Activated CD4-positive, alpha-beta T cell treated with anti-CD3 and anti-CD28 coated beads, Interleukin-10, Interleukin-2, amounts not matched to agents 100 ng/mL and 50 ng/mL, durations not matched to agents 16 hours and 8 hours (primary cell): ENCODE data around the gene SUMF2.
A peak's percentile ranks its signal among the peaks of the same experiment; 100 is the strongest.
"Not testable (repeated sequence)": the region's sequence is repeated elsewhere in the genome, so short reads cannot be mapped to it uniquely, and the experiment has no call there.

Experiments
- DNase-seq: peaks from one replicate; pipeline ENCODE4 v3.0.0-alpha.2; 2020

Gene SUMF2

DNA sequence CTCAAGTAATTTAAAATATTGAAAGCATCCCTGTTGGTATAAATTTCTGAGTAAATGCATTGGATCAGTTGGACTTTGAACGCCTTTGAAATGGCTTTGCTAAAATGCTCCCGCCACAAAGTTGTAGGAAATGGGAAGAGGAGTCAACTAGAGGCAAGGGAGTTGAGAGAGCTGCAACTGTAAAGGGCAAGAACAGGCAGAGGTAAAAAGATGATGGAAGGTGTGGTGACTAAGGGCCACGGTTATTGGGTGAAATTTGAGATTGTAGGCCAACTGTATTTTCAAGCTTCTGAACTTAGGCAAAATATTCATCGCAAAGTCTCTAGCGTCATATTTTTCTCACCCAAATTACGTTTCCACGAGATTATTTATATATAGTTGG, 595 bp upstream of the SUMF2 start:
- no peak for DNase-seq

DNA sequence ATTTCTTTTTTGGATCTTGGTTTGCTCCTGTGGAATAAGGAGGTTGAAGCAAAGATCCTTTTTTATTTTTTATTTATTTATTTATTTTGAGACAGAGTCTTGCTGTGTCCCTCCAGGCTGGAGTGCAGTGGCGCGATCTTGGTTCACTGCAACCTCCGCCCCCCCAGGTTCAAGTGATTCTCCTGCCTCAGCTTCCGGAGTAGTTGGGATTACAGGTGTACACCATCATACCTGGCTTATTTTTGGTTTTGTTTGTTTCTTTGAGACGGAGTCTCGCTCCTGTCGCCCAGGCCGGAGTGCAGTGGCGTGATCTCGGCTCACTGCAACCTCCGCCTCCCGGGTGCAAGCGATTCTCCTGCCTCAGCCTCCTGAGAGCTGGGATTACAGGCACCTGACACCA, 2.3 kb downstream of the SUMF2 start:
- DNase-seq, result not testable (repeated sequence)

DNA sequence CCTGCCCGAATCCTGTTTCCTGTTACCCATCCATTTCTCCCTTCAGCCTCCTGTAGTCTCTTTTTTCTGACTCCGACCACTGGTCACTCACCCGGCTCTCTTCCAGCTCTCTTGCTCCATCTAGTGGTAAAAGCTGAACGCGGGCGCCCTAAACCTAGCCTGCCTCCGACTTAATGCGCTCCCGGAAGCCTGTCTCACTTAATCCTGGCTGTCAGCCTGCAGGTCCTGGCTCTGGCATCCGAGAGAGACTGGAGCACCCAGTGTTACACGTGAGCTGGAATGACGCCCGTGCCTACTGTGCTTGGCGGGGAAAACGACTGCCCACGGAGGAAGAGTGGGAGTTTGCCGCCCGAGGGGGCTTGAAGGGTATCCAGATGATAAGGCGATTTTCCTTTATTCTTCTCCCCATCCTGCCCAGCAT, 10.3 kb downstream of the SUMF2 start:
- peak; percentile 74 for DNase-seq

DNA sequence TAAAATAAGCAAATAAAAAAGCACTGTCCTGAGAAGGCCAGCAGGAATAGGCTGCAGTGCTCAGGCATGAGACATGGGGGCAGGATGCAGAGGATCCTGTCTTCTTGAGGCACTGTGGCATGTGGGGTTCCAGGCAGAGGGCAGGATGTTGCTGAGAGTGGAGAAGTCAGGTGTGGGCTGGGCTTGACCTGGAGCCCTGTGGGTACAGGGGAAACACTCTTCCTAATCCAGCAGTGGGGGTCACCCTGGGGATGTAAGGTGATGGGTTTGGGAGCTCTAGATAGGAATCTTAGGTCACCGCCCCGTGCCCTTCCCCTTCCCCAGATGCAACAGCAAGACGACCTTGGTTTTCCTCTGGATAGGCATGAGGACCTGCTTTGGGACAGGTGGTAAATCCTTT, 13.6 kb downstream of the SUMF2 start:
- DNase-seq, result no peak

DNA sequence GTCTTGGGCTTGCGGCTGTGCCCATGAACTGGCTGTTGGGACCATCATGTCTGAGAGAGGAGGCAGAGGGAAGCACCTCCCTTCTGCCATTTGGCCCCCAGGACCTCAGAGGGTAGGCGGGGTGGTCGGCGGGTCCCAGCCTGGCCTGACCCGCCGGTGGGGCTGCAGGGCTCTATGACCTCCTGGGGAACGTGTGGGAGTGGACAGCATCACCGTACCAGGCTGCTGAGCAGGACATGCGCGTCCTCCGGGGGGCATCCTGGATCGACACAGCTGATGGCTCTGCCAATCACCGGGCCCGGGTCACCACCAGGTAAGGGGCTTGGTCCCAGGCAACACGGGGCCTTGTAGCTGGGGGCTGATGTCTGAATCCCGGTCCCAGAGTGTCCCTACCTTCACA, 14.1 kb downstream of the SUMF2 start:
- DNase-seq, result no peak

DNA sequence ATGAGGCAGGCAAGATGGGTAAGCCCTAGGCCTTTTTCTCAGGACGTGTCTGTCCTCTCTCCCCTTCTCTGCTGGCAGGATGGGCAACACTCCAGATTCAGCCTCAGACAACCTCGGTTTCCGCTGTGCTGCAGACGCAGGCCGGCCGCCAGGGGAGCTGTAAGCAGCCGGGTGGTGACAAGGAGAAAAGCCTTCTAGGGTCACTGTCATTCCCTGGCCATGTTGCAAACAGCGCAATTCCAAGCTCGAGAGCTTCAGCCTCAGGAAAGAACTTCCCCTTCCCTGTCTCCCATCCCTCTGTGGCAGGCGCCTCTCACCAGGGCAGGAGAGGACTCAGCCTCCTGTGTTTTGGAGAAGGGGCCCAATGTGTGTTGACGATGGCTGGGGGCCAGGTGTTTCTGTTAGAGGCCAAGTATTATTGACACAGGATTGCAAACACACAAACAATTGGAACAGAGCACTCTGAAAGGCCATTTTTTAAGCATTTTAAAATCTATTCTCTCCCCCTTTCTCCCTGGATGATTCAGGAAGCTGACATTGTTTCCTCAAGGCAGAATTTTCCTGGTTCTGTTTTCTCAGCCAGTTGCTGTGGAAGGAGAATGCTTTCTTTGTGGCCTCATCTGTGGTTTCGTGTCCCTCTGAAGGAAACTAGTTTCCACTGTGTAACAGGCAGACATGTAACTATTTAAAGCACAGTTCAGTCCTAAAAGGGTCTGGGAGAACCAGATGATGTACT, 15.5 kb downstream of the SUMF2 start:
- no peak for DNase-seq

DNA sequence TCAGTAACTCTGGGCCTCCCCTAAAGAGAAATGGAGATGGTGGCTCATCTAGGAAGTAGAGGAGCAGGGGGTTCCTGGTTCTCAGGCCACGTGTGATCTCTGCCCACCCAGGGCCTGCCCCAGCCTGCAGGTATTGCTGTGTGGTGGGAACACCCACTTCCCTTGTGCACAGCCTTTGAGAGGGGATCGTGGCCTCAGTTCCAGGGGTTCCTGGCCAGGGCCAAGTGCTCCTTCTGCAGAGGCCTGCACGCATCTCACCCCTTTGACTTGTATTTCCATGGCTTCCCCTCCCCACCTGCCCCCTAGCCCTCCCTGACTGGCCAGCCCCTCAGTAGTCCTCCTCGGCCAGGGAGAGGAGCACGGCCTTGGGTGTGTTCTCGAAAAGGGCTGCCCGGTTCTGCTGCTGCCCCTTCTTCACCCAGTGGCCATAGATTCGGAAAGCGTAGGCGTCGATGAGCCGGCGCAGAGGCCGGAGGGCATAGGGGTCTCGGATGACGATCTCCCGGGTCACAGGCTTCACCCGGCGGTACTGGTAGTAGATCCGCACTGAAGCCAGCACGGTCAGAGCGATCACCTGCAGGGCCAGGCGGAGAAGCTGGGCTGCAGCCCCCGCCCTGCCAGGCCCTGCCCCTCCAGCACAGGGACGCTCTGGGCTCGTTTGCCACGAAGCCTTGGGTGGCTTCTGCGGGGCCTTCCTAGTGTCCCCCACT, 16.8 kb downstream of the SUMF2 start:
- DNase-seq, result not testable (repeated sequence)

DNA sequence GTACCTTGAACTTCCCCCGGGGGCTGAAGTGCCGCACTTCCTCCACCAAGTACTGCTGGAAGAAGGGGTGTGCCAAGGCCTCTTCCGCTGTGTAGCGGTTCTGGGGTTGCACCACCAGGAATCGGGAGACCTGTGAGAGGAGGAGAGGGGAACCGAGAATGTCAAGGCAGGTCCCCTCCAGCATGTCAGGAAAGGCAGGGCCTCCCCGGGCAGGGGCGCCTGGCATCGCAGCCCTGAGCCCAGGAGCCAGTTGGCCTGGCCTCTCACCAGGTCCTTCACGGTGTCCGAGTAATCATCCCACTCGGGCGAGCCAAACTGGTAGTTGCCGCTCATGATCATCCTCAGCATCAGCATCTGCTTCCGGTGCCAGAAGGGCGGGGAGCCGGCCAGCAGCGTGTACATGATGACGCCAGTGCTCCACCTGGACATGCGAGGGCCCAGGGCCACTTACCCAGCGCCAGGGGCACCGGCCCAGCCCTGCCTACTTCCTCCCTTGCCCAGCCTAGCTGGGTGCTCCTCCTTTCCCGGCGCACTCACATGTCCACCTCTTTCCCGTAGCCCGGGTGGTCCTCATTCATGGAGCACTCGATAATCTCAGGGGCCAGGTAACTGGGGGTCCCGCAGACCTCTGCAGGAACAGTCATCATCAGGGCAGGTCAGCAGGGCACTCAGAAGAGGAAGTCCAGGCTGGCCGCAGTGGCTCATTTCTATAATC, 17.7 kb downstream of the SUMF2 start:
- DNase-seq, result no peak

DNA sequence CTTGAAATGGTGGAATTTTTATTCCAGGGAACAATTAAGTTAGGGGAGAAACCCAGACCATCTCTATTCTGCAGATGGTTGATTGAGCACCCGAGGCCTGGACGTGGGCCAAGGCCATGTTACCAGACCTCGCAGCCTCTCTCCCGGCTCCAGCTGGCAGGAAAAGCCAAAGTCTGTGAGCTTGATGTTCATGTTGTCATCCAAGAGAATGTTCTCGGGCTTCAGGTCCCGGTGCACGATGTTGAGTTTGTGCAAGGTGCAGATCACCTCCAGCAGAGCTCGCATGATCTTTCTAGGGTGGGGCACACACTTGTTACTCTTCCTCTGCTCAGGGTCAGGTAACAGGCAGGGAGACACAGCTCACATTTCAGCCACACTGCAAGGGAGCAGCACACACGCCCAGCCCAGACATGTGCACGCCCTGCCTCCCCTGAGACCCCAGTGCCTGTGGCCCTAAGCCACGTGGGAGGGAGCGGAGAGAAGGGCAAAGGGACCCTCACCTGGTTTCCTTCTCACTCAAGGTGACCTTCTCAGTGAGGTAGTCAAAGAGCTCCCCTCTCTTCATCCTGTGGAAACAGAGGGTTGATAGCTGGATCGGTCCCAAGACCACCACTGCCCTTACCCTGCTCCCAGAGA, 19.2 kb downstream of the SUMF2 start:
- no peak for DNase-seq

DNA sequence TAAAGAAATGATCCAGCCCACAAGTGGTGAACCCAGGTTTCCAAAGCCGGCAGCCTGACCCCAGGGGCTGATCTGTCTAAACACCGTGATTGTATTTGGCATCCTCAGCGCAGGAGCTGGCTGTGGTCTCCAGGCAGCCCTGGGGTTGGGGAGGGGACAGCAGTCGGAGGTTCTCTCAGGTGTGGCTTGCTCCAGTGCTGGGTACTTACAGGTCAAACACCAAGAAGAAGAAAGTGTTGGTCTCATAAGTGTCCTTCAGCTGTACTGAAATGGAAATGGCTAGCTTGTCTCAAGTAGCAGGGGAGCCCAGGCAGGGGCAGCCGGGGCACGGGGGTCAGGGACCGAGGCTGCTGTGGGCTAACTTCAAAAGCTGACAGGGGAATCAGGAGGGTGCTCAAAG, 22.7 kb downstream of the SUMF2 start:
- no peak for DNase-seq

DNA sequence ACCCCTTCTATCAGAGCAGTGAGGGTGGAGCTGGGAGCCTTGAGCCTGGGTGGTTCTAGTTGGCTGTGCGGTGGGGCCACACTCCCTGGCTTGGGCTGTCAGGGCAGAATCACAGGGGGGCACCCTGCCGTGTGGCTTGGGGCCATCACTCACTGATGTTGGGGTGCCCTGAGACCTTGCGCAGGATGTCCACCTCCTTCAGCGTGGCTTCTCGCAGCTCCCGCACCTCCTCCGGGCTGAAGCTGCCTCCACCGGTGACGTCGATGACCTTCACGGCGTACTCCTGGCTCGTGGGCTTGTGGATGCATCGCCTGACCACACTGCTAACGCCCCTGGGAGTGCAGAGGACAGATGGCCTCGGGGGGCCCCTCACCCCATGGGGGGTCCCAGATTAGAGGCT, 23.4 kb downstream of the SUMF2 start:
- DNase-seq, result no peak

DNA sequence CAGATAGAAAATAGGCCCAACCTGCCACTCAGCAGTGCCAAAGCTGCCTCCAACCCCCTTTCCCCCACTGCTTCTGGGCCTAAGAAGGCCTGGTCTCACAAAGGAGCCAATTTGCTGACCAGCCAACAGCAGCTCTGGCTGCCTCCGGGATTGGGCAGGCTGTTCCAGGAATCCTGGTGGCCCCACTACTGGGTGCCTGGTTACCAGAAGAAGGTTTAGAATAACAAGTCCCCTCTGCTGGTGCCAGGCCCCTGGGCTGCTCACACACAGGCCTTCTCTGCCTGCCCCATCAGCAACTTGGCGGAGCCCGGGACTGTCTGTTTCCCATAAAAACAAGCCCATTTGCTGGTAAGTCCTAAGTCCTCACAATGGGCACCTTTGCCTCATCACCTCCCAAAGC, 27.5 kb downstream of the SUMF2 start:
- no peak for DNase-seq

DNA sequence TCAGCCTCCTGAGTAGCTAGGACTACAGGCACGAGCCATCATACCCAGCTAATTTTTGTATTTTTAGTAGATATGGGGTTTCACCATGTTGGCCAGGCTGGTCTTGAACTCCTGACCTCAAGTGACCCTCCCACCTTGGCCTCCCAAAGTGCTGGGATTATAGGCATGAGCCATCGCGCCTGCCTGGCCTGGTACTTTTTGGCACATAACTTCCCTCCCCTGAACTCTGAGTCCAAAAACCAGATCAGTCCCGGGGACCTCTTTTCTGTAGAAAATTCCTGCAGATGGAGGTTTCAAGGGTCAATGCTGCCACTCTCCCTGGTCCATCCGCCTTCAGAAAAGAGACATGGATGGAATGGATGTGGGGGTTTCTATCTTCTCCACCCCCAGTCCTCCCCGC, 28.3 kb downstream of the SUMF2 start:
- DNase-seq, result not testable (repeated sequence)

DNA sequence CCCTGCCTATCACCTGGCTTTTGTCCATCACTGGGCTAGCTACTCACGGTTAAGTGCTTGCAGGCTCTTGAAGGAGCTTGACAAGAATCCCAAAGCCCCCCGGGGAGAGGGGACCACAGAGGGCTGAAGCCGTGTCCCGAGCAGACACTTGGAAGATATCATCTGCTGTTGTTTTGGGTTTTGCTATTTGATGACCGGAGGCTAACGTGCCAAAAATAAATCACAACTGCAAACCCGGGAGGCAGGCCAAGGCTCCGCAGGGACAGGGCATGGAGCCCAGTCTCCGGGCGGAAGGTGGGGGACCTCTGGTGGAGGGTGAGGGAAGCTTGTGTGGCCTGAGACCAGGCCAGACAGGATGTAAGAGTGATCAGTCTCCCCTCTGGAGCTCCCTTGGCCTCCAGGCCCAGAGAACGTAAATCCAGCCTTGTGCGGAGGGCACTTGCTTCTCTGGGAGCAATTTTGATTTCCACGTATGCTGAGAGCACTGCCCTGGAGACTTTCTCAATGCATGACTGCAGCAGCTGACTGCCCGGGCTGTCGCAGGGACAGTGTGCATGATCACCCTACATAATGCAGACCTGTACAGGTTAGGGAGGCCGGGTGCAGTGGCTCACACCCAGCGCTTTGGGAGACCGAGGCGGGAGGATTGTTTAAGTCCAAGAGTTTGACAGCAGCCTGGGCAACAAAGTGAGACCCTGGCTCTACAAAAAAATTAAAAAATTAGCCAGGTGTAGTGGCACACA, 28.9 kb downstream of the SUMF2 start, which contains the start of gene PHKG1:
Gene PHKG1, minus strand, starts transcription at position 164 of the 743 bp plus-strand sequence. CDS start 4,011 bp downstream, outside the sequence.
- DNase-seq, result no peak

DNA sequence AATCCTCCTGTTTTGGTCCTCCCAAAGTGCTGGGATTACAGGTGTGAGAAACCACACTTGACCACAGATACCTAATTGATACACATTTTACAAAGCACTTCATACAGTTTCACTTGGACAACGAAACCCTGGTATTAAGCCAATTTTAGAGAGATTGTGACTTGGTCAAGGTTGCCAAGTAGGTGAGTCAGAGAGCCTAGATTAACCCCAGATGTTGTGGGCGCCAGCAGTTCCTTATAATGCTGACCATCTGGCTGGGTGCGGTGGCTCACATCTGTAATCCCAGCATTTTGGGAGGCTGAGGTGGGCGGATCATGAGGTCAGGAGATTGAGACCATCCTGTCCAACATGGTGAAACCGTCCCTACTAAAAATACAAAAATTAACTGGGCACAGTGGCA, 33.6 kb downstream of the SUMF2 start:
- DNase-seq, result no peak

DNA sequence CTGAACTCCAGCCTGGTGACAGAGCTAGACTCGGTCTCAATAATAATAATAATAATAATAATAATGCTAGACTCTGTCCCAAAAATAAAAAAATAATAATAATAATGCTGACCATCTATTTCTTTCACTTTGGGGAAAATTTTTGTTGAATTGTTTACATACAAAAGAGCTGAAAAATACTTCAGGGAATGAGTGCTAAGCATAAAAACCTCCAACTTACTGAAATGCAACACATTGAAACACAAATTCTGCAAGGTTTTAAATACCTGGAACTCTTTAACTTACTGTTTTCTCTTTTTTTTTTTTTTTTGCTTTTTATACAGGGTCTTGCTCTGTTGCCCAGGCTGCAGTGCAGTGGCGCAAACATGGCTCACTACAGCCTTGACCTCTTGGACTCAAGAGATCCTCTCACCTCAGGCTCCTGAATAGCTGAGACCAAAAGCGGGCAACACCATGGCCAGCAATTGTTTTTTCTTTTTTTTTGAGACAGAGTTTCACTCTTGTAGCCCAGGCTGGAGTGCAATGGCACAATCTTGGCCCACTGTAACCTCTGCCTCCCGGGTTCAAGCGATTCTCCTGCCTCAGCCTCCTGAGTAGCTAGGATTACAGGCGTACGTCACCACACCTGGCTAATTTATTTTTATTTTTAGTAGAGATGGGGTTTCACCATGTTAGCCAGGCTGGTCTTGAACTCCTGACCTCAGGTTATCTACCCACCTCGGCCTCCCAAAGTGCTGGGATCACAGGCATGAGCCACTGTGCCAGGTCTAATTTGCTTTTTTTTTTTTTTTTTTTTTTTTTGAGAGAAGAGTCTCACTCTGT, 34.3 kb downstream of the SUMF2 start:
- not testable (repeated sequence) for DNase-seq

DNA sequence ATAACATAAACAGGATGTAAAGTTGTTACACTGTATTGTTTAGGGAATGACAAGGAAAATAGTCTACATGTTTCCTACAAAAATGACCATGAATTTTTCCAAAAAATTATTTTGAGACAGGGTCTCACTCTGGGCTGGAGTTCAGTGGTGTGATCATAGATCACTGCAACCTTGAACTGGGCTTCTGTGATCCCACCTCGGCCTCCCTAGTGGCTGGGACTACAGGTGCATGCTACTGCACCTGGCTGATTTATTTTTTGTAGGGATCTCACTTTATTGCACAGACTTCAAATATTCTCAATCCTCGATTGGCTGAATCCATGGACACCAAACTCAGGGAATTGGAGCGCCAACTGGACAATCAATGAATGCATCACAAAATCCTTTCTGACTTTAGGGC, 35.6 kb downstream of the SUMF2 start:
- no peak for DNase-seq

DNA sequence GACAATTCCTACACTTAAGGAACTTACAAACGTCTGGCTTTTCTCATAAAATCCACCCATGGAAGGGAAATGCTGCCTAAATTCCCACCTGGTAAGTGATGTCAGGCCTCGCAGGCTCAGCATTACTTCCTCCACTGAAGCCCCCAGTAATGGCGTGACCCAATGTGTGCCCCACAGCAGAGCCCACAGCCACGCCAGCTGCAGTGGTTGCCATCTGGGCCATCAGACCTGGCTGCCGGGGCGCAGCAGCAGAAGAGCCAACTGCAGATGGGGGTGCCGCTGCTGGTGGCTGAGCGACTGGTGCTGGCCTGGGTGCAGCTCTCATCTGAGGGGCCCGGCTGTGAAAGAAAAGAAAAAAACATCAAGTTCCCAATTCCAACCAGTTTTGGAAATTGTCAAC, 40.1 kb downstream of the SUMF2 start:
- not testable (repeated sequence) for DNase-seq

DNA sequence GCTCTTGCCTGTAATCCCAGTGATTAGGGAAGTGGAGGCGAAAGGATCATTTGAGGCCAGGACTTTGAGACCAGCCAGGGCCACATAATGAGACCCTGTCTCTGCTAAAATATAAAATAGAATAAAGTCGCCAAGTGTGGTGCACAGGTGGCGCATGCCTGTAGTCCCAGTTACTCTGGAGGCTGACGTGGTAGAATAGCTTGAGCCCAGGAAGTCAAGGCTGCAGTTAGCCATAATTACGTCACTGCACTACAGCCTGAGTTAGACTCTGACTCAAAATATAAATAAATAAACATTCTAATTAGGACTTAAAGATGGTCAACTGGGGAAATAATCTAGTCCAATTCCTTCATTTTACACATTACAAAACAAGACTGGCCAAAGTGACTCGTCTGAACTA, 41.4 kb downstream of the SUMF2 start:
- peak; percentile 62 for DNase-seq

DNA sequence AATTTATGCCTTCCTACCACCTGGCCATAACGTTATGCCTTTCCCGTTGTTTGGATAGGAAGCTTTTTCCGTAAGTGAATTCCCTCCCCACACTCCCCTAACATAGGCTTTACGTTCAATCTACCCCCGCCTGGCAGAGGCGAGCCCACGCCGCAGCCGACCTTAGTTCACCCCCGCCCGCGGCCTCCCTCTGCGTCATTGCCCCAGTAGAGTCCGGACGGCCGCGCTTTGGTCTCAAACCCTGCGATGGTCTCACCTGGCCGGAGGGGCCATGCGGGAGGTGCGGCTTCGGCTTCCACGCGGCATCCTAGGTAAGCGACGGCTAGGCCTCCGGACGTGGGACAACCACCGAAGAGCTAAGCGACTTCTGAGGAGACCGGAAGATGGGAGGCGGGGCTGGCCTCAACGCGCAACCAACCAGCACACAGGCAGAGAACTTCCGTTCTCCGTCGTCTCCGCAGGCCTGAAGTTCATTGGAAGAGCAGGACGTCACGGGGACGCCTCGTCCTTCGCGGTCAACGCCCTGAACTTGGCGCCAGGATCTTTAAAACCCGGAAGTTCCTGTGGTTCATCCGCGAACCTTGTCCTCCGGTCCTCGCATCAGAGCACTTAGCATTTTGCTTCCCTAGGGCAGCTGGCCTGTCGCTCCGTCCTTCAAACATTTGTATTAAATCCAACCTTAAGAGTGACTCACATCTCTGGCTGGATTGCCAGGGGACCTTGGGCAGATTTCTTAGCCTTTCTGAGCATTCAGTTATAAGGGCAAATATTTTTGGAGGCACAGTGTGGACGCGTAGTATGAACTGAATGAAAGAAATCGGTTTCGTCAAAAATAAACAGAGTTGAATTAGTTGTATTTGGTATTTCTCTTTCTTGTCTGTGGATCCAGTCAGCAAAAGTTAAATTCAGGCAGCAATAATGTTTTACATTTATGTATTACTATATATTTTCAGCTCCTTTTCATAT, 42.3 kb downstream of the SUMF2 start, which contains the start of gene CHCHD2:
Gene CHCHD2, minus strand, starts transcription at position 369 of the 966 bp plus-strand sequence. Its CDS starts 63 bp downstream, at position 306.
- DNase-seq, result peak; percentile 98

DNA sequence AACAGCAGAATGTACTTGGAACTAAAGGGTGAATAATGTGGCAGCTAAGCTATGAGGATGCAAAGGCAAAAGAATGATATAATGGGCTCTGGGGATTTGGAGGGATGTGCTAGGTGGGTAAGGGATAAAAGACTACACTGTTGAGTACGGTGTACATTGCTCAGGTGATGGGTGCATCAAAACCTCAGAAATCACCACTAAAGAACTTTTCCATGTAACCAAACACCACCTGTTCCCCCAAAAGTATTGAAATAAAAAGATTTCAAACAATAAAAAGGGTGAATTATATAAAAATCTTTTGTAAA, 43.8 kb downstream of the SUMF2 start:
- DNase-seq, result no peak
